Measurements from ENCODE around the gene ACLY. TPM values are rescaled to one million over a fixed set of nuclear protein-coding genes. Genes with fewer than 3 reads are reported as not detected.

ACLY gene
- total and polyA plus RNA-seq, 11 donors: 8.3 to 55.5 (median 34.7) TPM

- H3K4me1 ChIP-seq: peaks cover 0 to 18% (median 9%) of the 10 kb centered on the region in 12 donors
- H3K27me3 ChIP-seq: no peaks in the 10 kb centered on the region
- no peak overlapping the region for H3K4me3 ChIP-seq
- no peak for ATAC-seq
- no peak overlapping the region for H3K27ac ChIP-seq
- DNase-seq: no peak
- WGBS, 4 donors: 87 to 93% (median 90%) methylated on average over 7 of the region's 7 CpGs
- no peaks in the 10 kb centered on the region for H3K36me3 ChIP-seq
- intact Hi-C loops (cut with DNase I): no loop called here
- TF ChIP-seq CTCF (IDR thresholded peaks at IDR 0.05) (no peak), POLR2A (IDR thresholded peaks at IDR 0.05) (no peak)
- no peaks in the 10 kb centered on the region for H3K9me3 ChIP-seq
Observed at GRCh38 chr17:41925991-41926590, 7.3 kb upstream of the ACLY start.

- WGBS, 4 donors: 88 to 98% (median 97%) methylated on average over 5 of the region's 5 CpGs
- Histone ChIP-seq H3K4me1 (peaks cover 0 to 30% (median 22%) of the 10 kb centered on the region in 12 donors), H3K27me3 (no peaks in the 10 kb centered on the region), H3K9me3 (no peaks in the 10 kb centered on the region), H3K27ac (no peak overlapping the region), H3K4me3 (no peak overlapping the region), H3K36me3 (no peaks in the 10 kb centered on the region)
- ATAC-seq: no peak
- intact Hi-C loops (cut with DNase I): no loop called here
- no peak for DNase-seq
- TF ChIP-seq CTCF (IDR thresholded peaks at IDR 0.05): no peak
- TF ChIP-seq POLR2A (IDR thresholded peaks at IDR 0.05): no peak
Observed at GRCh38 chr17:41920580-41920955, 1.8 kb upstream of the ACLY start.

GRCh38 chr17:41919840-41920579, 1.3 kb upstream of the ACLY start:
- no peaks in the 10 kb centered on the region for H3K27me3 ChIP-seq
- peak overlapping the region in 2 of 12 donors; percentile 91 to 99 for H3K4me3 ChIP-seq
- DNase-seq (no peak), ATAC-seq (no peak)
- no peaks in the 10 kb centered on the region for H3K36me3 ChIP-seq
- 82 to 94% (median 90%) methylated on average over 7 of the region's 7 CpGs for WGBS, 4 donors
- H3K27ac ChIP-seq: peak overlapping the region in 3 of 12 donors; percentile 88 to 94 (median 92)
- H3K9me3 ChIP-seq: no peaks in the 10 kb centered on the region
- TF ChIP-seq CTCF (IDR thresholded peaks at IDR 0.05) (no peak), POLR2A (IDR thresholded peaks at IDR 0.05) (no peak)
- intact Hi-C loops (cut with DNase I): no loop called here
- peaks cover 0 to 30% (median 23%) of the 10 kb centered on the region in 12 donors for H3K4me1 ChIP-seq

GRCh38 chr17:41919165-41919817, 540 bp upstream of the ACLY start:
- Histone ChIP-seq H3K27ac (peak overlapping the region in 10 of 12 donors; percentile 52 to 94 (median 89)), H3K27me3 (no peaks in the 10 kb centered on the region), H3K4me3 (peak overlapping the region; percentile 18 to 100 (median 90)), H3K4me1 (peaks cover 0 to 36% (median 28%) of the 10 kb centered on the region in 12 donors), H3K9me3 (no peaks in the 10 kb centered on the region), H3K36me3 (no peaks in the 10 kb centered on the region)
- intact Hi-C loops (cut with DNase I): no loop called here
- no peak for DNase-seq
- peak; percentile 24 to 55 (median 39) for ATAC-seq
- no peak for TF ChIP-seq CTCF (IDR thresholded peaks at IDR 0.05)
- no peak for TF ChIP-seq POLR2A (IDR thresholded peaks at IDR 0.05)
- WGBS, 4 donors: 2 to 7% (median 4%) methylated on average over 19 to 33 of the region's 33 CpGs

Measured in heart left ventricle (tissue), 16 donors.